Prostate gland (tissue), 2 donors: ENCODE data around the gene PGAP6.

Experiments used
- CTCF ChIP-seq, 4 experiments: fragments of 200-600 bp in 2 of 4; fragments of 450-650 bp in 2 of 4; sonication (generic) in 2 of 4; IDR thresholded peaks; 1 replicate in 3 of 4; 2 replicates in 1 of 4; pipeline ENCODE4 v1.5.1; 2016 to 2019; ENCODE audit warnings: antibody characterized with exemption in 4 of 4, mild to moderate bottlenecking in 2 of 4, moderate library complexity in 2 of 4
- POLR2A ChIP-seq: fragments of 450-650 bp; IDR thresholded peaks from one replicate; pipeline ENCODE4 v1.6.1; 2016; ENCODE audit warnings: antibody characterized with exemption, mild to moderate bottlenecking
- POLR2AphosphoS5 ChIP-seq: sonication (generic); formaldehyde crosslinking; IDR thresholded peaks from one replicate; pipeline ENCODE4 v1.6.1; 2017; ENCODE audit warnings: antibody characterized with exemption

- no peak for TF ChIP-seq CTCF (IDR thresholded peaks at IDR 0.05)
- no peak for TF ChIP-seq POLR2A
- TF ChIP-seq POLR2AphosphoS5 = no peak
Measured at GRCh38 chr16:368388-369158, 13.2 kb downstream of the PGAP6 start.
